Panc1 (cell line): ENCODE data around the gene MYBBP1A. TPM values are rescaled to one million over a fixed set of nuclear protein-coding genes. Genes with fewer than 3 reads are reported as not detected.

ENCODE experiments used
- ATAC-seq: fragments of 200-7000 bp; cut with Tn5 transposase; 2 replicates; pipeline ENCODE4 v1.9.1; 2020; ENCODE audit warnings: mild to moderate bottlenecking, moderate library complexity
- BruUV-seq: library from RNA; stranded (reverse); fragments of 400-500 nt; replicated peaks from 2 replicates; lab custom pipeline; 2021; lab: Mats Ljungman, UMichigan
- CTCF ChIA-PET: fragments of 300-600 bp; sonication (Branson Sonifier 250); formaldehyde crosslinking; loops from one replicate; lab custom pipeline; 2022; ENCODE audit warnings: antibody characterized with exemption; lab: Charles Lee
- POLR2A ChIA-PET: fragments of 300-600 bp; sonication (Branson Sonifier 250); formaldehyde crosslinking; loops from one replicate; lab custom pipeline; 2022; ENCODE audit warnings: antibody characterized with exemption; lab: Charles Lee
- DNase-seq: peaks from one replicate; pipeline ENCODE4 v3.0.0-alpha.2; 2010; ENCODE audit warnings: low read depth, low spot score
- H3K27ac ChIP-seq: 2 replicates; pipeline ENCODE4 v1.5.1; 2011; ENCODE audit warnings: mild to moderate bottlenecking, low read length, inconsistent platforms
- H3K27me3 ChIP-seq: fragments of 200-500 bp; sonication (Bioruptor generic); 2 replicates; pipeline ENCODE4 v1.6.0; 2014; ENCODE audit warnings: low read length, inconsistent platforms; ENCODE audit not compliant: control insufficient read depth, insufficient read depth
- H3K36me3 ChIP-seq: fragments of 200-500 bp; sonication (Bioruptor generic); 2 replicates; pipeline ENCODE4 v1.5.1; 2014; ENCODE audit warnings: inconsistent platforms, mild to moderate bottlenecking, low read length, moderate library complexity; ENCODE audit not compliant: control insufficient read depth, insufficient read depth
- H3K4me1 ChIP-seq: 2 replicates; pipeline ENCODE4 v1.5.1; 2011; ENCODE audit warnings: inconsistent platforms, mild to moderate bottlenecking, low read length, moderate library complexity; ENCODE audit not compliant: control insufficient read depth, insufficient read depth
- H3K4me3 ChIP-seq, 2 experiments: 2 replicates each; pipeline ENCODE4 v1.5.1; 2011 to 2012; ENCODE audit warnings: low read depth in 2 of 2, low read length in 2 of 2, mild to moderate bottlenecking in 2 of 2, inconsistent platforms in 1 of 2, moderate library complexity in 1 of 2
- H3K9me3 ChIP-seq: fragments of 200-500 bp; sonication (Bioruptor generic); 2 replicates; pipeline ENCODE4 v1.5.1; 2014; ENCODE audit warnings: low read depth, mild to moderate bottlenecking, inconsistent platforms, low read length, moderate library complexity; ENCODE audit not compliant: control insufficient read depth, insufficient read depth
- CTCF ChIP-seq: fragments of 450-650 bp; IDR thresholded peaks from 2 replicates; pipeline ENCODE4 v1.5.1; 2017; ENCODE audit warnings: mild to moderate bottlenecking
- POLR2AphosphoS5 ChIP-seq: IDR thresholded peaks from 2 replicates; pipeline ENCODE4 v1.6.1; 2012; ENCODE audit warnings: mild to moderate bottlenecking, low read depth, low read length, moderate library complexity
- SIN3A ChIP-seq: IDR thresholded peaks from 2 replicates; pipeline ENCODE4 v1.6.1; 2012; ENCODE audit warnings: low read depth, mild to moderate bottlenecking, low read length, moderate library complexity, borderline replicate concordance; ENCODE audit not compliant: insufficient read depth
- TCF7L2 ChIP-seq: IDR thresholded peaks from 2 replicates; pipeline ENCODE4 v1.6.1; 2011; ENCODE audit warnings: mild to moderate bottlenecking, low read depth, low read length, inconsistent platforms
- in situ Hi-C: cut with HindIII; loops from 2 replicates; pipeline ENCODE4 v1.10.0; 2016; ENCODE audit warnings: low sequenced_read_pairs, low pct_unique_long_range_greater_than_20kb
- intact Hi-C: fragments of 100-400 bp; cut with micrococcal nuclease; formaldehyde crosslinking; loops from one replicate; pipeline ENCODE4 v1.10.0; 2022; ENCODE audit not compliant: unreplicated experiment
- total RNA-seq: library from RNA; stranded (reverse); gene quantifications from one replicate; pipeline ENCODE4 v1.2.1, GENCODE V29; 2021; ENCODE audit not compliant: unreplicated experiment
- TF ChIP-seq, protein P1 (sequence below), 2 experiments: IDR thresholded peaks; 2 replicates each; pipeline ENCODE4 v1.6.1; 2011 to 2012; ENCODE audit warnings: low read depth in 2 of 2, control low read depth in 1 of 2, low read length in 1 of 2, mild to moderate bottlenecking in 1 of 2, moderate library complexity in 1 of 2; ENCODE audit not compliant: insufficient read depth in 1 of 2

Gene MYBBP1A
- total RNA-seq, 1 experiment from 2014 or later = 95.6 TPM

DNA sequence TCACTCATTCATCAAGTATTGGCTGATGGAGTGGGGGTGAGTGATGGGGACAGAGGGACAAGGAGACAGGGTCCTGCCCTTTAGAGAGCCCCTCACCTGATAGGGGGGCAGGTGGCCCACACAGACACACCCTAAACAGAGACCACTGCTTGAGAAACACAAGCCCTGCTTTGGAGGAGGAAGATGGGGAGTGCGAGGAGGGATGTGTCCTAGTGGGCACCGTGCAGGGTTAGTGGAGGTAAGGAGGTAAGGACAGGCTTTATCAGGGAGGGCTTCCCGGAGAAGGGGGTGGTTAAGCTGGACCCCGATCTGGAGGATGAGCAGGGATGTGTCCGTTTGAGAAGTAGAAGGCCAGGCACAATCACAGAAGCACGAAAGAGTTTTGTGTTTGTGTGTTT lies 21.0 kb upstream of the MYBBP1A start:
- intact Hi-C loops = no loop called here
- no peak for TF ChIP-seq SIN3A
- no peak for TF ChIP-seq CTCF
- TF ChIP-seq TCF7L2 = no peak
- TF ChIP-seq, protein P1, sequence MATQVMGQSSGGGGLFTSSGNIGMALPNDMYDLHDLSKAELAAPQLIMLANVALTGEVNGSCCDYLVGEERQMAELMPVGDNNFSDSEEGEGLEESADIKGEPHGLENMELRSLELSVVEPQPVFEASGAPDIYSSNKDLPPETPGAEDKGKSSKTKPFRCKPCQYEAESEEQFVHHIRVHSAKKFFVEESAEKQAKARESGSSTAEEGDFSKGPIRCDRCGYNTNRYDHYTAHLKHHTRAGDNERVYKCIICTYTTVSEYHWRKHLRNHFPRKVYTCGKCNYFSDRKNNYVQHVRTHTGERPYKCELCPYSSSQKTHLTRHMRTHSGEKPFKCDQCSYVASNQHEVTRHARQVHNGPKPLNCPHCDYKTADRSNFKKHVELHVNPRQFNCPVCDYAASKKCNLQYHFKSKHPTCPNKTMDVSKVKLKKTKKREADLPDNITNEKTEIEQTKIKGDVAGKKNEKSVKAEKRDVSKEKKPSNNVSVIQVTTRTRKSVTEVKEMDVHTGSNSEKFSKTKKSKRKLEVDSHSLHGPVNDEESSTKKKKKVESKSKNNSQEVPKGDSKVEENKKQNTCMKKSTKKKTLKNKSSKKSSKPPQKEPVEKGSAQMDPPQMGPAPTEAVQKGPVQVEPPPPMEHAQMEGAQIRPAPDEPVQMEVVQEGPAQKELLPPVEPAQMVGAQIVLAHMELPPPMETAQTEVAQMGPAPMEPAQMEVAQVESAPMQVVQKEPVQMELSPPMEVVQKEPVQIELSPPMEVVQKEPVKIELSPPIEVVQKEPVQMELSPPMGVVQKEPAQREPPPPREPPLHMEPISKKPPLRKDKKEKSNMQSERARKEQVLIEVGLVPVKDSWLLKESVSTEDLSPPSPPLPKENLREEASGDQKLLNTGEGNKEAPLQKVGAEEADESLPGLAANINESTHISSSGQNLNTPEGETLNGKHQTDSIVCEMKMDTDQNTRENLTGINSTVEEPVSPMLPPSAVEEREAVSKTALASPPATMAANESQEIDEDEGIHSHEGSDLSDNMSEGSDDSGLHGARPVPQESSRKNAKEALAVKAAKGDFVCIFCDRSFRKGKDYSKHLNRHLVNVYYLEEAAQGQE (IDR thresholded peaks at IDR 0.05; ENCODE audit: insufficient read depth in 1 of 2, low read depth in 2 of 2, low read length in 1 of 2) = no peak
- no peak for TF ChIP-seq POLR2AphosphoS5
- in situ Hi-C loops = no loop called here
- no peaks in the 10 kb centered on the region for H3K27me3 ChIP-seq
- H3K36me3 ChIP-seq = no peaks in the 10 kb centered on the region
- H3K4me1 ChIP-seq = no peaks in the 10 kb centered on the region; the same call in 1 of the 2 replicates
- no TSS peak for BruUV-seq
- ATAC-seq = no peak
- H3K9me3 ChIP-seq = no peaks in the 10 kb centered on the region
- DNase-seq = no peak
- no peak overlapping the region for H3K27ac ChIP-seq
- H3K4me3 ChIP-seq = no peak overlapping the region
- ChIA-PET CTCF (no interaction called here), POLR2A (no interaction called here)

DNA sequence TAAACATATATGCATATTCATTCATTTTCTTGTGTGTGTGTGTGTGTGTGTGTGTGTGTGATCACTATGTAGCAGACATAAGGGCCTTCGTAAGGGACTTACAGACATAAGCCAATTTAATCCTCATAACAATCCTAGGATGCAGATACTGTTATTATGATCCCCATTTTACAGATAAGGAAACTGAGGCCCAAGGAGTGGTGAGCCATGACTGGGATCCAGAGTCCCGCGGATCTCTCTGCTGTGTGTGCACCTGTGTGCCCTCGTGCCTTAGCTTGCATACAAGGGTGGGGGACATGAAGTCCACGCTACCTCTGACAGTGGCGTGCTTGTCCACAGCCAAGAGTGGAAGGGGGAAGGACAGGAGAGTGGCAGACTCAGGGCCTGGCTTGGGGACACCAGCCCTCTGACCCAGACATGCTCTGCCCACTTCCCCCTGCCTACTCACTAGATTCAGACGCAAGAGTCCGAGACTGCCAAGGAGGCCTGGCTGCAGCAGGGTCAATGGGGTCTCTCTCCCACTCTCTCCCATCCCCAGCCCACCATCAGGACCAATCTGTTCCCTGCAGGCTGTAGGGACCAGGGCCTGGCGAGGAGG lies 19.4 kb upstream of the MYBBP1A start:
- Histone ChIP-seq H3K27me3 (no peaks in the 10 kb centered on the region), H3K4me3 (no peak overlapping the region), H3K9me3 (no peaks in the 10 kb centered on the region), H3K4me1 (no peaks in the 10 kb centered on the region; the same call in 1 of the 2 replicates), H3K36me3 (no peaks in the 10 kb centered on the region), H3K27ac (no peak overlapping the region)
- POLR2A ChIA-PET = no interaction called here
- TF ChIP-seq TCF7L2 = no peak
- no peak for TF ChIP-seq CTCF
- TF ChIP-seq SIN3A = no peak
- no peak for TF ChIP-seq POLR2AphosphoS5
- TF ChIP-seq, protein P1 (IDR thresholded peaks at IDR 0.05; ENCODE audit: insufficient read depth in 1 of 2, low read depth in 2 of 2, low read length in 1 of 2) = no peak
- BruUV-seq = no TSS peak
- in situ Hi-C loops (no loop called here), intact Hi-C loops (no loop called here)
- DNase-seq = no peak
- CTCF ChIA-PET = no interaction called here
- ATAC-seq = no peak
